ENCODE data around the gene CRADD.

CRADD gene

DNA sequence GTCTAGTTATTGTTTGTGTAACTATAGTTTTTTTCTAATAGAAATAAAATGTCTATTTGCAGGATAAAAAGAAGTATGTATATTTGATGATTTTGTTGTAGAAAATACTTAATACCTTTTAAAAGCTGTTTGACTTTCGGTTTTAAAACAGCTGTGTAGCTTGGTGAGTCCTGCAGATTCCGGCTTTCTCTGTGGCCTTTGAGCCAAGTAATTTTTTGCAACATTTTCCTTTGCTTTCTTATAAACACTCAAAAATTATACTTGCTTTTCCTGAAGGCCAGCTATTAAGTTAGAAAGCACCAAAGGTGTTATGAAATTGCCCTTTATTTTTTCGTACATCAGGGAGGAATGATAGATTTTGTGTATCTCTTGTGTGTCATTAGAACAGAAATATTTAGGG lies 63.6 kb downstream of the CRADD start:
- TF ChIP-seq, protein P1, sequence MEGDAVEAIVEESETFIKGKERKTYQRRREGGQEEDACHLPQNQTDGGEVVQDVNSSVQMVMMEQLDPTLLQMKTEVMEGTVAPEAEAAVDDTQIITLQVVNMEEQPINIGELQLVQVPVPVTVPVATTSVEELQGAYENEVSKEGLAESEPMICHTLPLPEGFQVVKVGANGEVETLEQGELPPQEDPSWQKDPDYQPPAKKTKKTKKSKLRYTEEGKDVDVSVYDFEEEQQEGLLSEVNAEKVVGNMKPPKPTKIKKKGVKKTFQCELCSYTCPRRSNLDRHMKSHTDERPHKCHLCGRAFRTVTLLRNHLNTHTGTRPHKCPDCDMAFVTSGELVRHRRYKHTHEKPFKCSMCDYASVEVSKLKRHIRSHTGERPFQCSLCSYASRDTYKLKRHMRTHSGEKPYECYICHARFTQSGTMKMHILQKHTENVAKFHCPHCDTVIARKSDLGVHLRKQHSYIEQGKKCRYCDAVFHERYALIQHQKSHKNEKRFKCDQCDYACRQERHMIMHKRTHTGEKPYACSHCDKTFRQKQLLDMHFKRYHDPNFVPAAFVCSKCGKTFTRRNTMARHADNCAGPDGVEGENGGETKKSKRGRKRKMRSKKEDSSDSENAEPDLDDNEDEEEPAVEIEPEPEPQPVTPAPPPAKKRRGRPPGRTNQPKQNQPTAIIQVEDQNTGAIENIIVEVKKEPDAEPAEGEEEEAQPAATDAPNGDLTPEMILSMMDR (IDR thresholded peaks at IDR 0.05; ENCODE audit: low read length, missing control alignments), result no peak
- no peak overlapping the region for H3K4me3 ChIP-seq (replicated peaks; ENCODE audit: low read depth, low read length)
- no peak for DNase-seq (ENCODE audit: low read depth)

- peak overlapping the region; percentile 76 for H3K4me3 ChIP-seq (replicated peaks; ENCODE audit: low read depth, low read length)
- TF ChIP-seq, protein P1 (IDR thresholded peaks at IDR 0.05; ENCODE audit: low read length, missing control alignments), result no peak
- DNase-seq (ENCODE audit: low read depth), result no peak
Measured at GRCh38 chr12:93741659-93742109, 64.5 kb downstream of the CRADD start.

- peak; percentile 71 for DNase-seq (ENCODE audit: low read depth)
- peak overlapping the region; percentile 76 for H3K4me3 ChIP-seq (replicated peaks; ENCODE audit: low read depth, low read length)
- TF ChIP-seq, protein P1 (IDR thresholded peaks at IDR 0.05; ENCODE audit: low read length, missing control alignments), result peak; percentile 15
Measured at GRCh38 chr12:93742110-93742934, 65.1 kb downstream of the CRADD start.

DNA sequence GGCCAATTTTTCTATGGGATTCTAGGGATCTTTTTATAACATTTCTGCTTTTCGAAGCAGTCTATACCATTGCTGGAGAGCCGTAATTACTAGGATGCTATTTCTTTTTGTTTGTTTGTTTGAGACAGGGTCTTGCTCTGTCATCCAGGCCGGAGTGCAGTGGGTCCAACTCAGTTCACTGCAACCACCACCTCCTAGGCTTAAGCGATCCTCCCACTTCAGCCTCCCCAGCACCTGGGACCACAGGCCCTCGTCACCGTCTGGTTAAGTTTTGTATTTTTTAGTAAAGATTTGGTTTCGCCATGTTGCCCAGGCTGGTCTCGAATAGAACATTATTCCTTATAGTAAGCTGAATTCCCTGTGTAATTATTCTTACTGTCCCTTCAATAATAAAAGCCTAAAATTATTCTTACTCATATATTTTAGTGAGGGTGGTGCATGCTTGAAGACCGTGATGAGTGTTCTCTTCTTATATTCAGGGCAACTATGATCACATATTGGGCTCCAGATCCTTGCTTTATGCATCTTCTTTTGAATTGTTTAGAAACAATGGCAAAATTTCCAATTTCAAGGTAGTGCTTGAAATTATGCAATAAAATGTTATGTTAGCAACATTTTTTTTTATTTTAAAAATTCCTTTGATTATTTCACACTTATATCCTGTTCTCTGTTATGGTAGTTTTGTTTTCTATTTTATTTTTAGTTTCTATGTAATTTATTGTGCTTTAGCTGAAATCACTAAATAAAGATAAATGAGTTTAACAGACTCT lies 66.2 kb downstream of the CRADD start:
- TF ChIP-seq, protein P1 (IDR thresholded peaks at IDR 0.05; ENCODE audit: low read length, missing control alignments), result no peak
- DNase-seq (ENCODE audit: low read depth), result no peak
- no peak overlapping the region for H3K4me3 ChIP-seq (replicated peaks; ENCODE audit: low read depth, low read length)

DNA sequence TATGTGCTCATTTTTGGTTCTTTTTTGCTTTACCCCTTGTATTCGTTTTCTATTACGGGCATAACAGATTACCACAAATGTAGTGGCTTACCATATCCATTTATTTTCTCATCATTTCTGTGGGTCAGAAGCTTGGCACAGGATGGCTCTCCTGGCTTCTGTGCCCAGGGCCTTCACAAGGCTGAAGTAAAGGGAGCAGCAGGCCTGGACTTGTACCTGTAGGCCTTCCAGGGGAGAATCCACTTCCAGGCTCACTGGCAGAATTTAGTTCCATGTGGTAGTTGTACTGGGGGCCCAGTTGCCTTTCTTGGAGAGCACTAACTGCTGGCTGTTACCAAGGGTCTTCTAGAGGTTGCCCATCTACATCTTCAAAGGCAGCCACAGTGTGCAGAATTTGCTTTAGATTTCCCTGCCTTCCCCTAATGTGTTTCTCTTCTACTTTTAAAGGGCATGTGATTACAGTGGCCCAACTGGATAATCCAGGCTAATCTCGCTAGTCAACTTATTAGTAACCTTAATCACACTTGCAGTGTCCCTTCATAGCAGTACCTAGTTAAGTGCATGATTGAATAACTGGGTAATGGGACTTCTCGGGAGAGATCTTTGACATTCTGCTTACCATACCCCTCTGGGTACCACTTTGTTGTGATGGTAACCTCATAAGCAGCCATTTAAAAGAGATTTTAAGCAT lies 67.0 kb downstream of the CRADD start:
- no peak for DNase-seq (ENCODE audit: low read depth)
- TF ChIP-seq, protein P1 (IDR thresholded peaks at IDR 0.05; ENCODE audit: low read length, missing control alignments), result no peak
- H3K4me3 ChIP-seq (replicated peaks; ENCODE audit: low read depth, low read length), result no peak overlapping the region

DNA sequence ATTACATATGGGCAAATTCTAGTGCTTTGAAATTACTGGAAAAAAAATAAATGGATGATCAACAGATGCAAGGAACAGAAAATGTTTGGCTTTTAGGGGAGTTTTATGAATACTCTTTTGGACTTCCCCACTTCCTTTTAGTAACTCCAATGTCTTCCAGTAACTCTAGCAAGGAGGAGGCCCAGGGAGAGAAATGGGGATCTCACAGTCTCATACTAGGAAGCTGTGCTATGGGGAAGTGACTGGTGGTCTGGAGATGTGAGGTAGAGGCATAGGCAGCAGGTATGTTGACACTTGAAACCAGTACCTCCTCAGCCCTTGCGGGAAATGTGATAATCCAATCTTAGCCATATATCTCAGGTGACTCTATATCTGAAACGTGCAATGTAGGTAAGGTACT lies 68.1 kb downstream of the CRADD start:
- H3K4me3 ChIP-seq (replicated peaks; ENCODE audit: low read depth, low read length), result no peak overlapping the region
- no peak for DNase-seq (ENCODE audit: low read depth)
- TF ChIP-seq, protein P1 (IDR thresholded peaks at IDR 0.05; ENCODE audit: low read length, missing control alignments), result no peak
